Stimulated activated CD4-positive, alpha-beta T cell treated with anti-CD3 and anti-CD28 coated beads, Interleukin-2, amount 100 ng/mL, for 48 hours (primary cell): ENCODE results near the gene AMN.

Source experiments
- DNase-seq, 2 donors: peaks; one replicate each; pipeline ENCODE4 v3.0.0-alpha.2; 2020

The AMN gene

GRCh38 chr14:102899516-102899900 lies 23.0 kb upstream of the AMN start:
- no peak for DNase-seq

DNA sequence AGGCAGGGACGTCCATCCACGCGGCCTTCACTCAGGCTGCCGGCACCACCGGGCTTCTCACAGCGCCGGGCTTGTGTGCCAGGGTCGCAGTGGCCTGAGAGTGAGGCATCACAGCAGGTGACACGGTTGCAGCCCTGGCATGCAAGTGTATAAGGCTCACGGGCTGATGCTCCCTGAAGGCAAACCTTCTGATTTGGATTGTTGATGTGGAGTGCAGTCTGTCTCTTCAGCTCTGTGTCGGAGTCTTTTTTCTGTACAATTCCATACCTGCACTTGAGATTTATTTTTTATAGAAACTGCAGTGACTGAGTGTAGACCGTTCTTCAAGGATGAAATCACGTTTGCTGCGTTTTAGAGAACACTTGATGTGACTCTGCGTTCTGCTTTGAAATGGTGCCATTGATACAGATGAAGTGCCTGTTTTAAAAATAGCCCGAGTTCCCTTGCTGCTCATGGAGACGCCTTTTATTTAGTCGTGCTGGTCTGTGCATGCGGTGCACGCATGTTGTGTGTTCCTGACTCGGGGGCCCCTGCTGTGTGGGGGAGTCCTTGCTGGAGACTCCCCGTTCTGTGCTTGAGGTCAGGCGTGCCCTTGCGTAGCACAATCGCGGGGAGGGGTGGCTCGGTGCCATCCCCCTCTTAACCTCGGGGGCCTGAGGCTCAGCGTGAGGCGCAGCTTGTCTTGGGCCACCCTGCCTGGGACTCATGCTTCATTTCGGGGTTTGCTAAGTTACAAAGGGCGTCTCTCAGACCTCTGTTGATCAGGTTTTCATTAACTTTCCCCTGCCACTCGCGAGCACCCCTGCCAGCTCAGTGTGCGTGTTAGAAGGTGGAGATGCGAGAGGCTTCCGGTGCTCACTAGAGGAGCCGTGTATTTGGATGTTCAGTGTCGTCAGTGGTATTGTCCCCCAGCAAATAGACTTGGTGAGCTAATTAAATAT lies 21.6 kb upstream of the AMN start:
- DNase-seq, result no peak

DNA sequence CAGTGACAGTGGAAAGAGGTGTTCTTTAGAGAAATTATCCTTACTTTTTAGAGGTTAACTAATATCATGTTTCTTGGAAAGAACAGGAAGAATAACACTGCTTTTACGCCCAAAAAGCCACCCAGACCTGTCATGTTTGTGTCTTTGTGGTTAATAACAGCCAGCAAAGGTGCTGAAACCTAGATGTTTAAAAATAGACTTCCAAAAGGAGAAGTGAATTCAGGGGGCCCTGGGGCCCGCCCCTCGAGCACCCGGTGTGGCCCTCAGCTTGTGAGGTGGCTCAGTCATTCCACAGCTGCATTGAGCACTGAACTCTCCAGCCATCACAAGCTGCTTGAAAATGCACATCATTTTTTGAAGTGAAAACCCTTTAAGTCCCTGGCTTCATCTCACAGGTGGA lies 20.8 kb upstream of the AMN start:
- no peak for DNase-seq

DNA sequence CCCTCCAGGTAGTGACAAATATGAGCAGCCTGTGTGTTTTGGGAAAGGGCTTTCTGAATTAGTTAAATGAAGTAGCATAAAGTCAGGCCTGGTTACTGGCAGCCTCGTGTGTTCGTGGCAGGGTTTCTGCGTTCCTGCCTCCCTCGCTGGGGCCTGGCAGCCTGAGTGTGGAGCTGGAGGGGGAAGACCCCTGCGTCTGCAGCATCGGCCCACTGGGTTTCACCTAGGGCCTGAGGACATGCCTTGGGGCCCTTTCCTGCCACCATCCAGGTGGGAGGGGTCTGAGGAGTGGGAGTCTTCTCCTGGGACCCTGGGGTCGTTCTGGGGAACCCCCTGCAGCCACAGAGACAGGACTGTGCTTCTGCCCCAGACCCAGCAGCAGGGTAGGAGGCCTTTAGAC lies 20.4 kb upstream of the AMN start:
- no peak for DNase-seq

GRCh38 chr14:102902523-102903247 lies 19.8 kb upstream of the AMN start:
- DNase-seq, result no peak

DNA sequence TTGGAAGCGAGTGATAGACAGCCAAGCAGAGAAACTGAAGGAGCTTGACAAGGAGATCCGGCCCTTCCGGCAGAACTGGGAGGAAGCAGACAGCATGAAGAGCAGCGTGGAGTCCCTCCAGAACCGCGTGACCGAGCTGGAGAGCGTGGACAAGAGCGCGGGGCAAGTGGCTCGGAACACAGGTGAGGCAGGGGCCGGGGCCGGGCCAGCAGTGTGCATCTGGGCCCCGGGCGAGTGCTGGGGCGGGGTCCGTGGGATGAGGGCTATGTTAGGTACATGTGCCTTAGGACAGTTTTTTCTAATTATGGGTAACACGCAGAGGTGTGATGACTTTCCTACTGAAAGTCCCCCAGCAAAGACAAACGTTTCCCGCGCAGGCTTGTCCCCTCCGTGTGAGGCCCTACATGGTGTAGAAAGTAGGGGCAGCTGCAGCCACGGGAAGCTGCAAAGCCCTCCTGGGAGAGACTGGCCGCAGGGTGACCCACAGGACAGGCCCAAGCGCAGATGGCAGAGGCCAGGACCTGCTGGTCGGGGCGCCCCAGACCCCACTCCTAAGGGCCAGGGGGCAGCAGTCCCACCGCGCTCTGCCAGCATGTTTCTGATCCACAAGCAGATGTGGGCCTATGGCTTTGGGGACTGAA lies 19.1 kb upstream of the AMN start:
- DNase-seq, result no peak

GRCh38 chr14:102903889-102904512 lies 18.5 kb upstream of the AMN start:
- no peak for DNase-seq

DNA sequence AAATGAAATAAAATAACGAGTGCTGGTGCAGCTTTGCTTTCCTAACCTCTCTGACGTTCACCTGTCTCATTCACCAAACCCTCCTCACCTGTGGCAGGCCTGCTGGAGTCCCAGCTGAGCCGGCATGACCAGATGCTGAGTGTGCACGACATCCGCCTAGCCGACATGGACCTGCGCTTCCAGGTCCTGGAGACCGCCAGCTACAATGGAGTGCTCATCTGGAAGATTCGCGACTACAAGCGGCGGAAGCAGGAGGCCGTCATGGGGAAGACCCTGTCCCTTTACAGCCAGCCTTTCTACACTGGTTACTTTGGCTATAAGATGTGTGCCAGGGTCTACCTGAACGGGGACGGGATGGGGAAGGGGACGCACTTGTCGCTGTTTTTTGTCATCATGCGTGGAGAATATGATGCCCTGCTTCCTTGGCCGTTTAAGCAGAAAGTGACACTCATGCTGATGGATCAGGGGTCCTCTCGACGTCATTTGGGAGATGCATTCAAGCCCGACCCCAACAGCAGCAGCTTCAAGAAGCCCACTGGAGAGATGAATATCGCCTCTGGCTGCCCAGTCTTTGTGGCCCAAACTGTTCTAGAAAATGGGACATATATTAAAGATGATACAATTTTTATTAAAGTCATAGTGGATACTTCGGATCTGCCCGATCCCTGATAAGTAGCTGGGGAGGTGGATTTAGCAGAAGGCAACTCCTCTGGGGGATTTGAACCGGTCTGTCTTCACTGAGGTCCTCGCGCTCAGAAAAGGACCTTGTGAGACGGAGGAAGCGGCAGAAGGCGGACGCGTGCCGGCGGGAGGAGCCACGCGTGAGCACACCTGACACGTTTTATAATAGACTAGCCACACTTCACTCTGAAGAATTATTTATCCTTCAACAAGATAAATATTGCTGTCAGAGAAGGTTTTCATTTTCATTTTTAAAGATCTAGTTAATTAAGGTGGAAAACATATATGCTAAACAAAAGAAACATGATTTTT lies 17.1 kb upstream of the AMN start:
- DNase-seq, result no peak

GRCh38 chr14:102906616-102907302 lies 15.7 kb upstream of the AMN start:
- no peak for DNase-seq

- DNase-seq, result no peak
These were observed 15.1 kb upstream of the AMN start for GRCh38 chr14:102907303-102907844.

GRCh38 chr14:102907980-102908730 lies 14.3 kb upstream of the AMN start:
- DNase-seq, result no peak

- DNase-seq, result no peak
These were observed 13.6 kb upstream of the AMN start for GRCh38 chr14:102908766-102909455.

- DNase-seq, result no peak
These were observed 13.0 kb upstream of the AMN start for GRCh38 chr14:102909462-102909861.

DNA sequence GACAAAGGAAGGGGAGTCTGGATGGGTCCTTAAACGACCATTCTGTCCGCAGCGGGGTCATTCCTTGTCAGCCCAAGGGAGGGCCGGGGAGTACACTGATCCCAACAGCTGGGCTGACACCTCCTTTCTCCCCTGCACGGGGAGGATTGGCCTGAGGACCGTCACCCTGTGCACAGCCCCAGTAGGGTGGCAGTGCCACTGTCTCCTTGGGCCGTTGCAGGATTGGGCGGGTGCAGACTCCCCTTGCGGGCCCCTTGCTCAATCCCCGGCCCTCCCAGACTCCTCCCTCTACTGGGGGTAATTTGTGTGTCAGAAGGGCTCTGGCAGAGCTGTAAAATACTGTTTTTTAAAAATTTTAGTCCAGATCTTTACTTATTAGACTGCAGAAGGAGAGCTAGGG lies 12.6 kb upstream of the AMN start:
- DNase-seq, result no peak

- no peak for DNase-seq
These were observed 12.0 kb upstream of the AMN start for GRCh38 chr14:102910442-102910841.

DNA sequence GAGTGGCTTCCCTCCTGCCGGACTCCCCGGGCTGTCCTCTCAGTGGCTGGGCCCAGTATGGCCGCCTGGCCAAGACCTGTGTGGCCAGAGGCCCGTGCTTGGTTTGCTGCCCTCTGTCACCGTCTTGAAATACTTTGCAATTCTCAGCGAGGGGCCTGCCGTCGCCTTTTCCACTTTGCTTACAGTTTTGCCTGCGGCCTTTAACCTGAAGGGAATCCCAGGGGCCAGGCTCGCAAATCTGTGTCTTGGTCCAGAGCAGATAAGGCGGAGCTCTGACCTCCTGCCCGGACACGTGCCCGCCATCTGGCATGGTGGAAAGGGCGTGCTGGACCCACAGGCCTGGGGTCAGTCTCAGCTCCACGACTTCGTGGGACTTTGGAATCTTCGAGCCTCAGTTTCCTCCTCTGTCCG lies 10.9 kb upstream of the AMN start:
- DNase-seq, result no peak

DNA sequence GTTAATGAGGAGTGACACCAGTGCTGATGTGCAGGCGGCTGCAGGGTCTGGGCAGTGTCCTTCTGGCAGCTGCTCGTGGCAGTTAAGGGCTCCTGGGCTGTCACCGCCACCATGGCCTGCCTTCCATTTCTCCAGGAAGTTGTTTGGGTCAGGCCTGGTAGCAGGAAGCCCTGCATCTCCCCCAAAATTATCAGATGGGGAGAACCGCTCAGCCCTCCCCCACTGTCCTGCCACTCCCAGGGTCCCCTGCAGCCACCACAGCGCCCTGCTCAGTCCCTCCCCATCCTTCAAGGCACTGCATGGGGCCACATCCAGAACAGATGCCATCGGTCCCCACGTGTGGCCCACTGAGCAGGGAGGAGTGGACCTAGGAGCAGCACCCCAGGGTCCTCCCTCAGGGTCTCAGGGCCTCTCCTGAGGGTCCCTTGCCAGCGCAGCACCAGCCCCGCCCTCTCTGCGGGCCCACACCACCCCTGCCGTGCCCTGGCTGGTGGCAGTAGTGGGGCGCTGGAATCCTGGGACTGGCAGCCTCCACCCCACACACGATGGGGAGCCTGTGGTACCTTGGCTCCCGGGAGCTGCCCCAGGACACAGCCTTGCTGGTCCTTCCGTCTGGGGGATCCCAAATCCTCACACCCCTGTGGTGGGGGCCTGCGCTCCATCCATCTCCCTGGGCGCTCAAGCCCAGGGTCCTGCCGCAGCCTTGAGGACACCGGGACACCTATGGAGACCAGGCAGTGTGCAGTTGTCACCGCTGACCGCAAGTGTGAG lies 10.3 kb upstream of the AMN start:
- DNase-seq, result no peak

DNA sequence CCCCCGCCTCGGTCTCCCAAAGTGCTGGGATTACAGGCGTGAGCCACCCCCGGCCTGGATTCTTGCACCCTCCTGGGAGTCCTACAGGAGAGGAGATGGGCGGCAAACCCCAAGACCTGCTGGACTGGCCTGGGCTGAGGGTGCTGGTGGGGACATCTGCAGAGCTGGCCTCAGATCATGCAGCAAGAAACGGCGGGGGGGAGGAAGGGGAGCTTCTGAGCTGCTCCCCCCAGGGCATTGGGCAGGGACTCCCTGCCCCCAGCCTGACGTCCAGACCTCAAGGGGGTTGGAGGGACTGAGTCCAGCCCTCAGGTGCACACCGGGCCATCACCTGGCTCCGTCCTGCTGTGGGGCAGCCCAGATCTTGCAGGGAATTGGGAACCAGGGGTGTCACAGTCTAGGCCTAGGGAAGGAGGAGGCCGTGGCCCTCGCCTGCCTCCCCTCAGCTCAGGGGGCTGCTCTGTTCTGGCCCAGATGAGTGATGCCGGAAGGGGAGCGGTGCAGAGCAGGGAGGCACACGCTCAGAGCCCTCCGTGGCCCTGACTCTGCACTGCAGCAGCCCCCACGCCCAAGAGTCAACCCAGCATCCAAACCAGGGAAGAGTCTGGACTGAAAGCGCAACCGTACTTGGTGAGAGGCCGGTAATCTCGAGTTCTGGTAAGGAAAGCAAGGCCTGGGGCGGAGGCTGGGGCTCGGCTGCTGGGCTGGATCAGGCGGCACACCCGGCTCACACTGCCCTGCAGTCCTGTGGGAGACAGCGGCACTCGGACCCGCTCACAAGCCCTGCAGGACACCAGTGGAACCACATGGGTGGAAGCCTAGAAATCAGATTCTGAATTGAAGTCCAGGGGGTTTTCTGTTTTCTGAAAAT lies 8.9 kb upstream of the AMN start:
- no peak for DNase-seq
